ENCODE measurements around the gene TEX28.
"Not testable (repeated sequence)": the region's sequence is repeated elsewhere in the genome, so short reads cannot be mapped to it uniquely, and the experiment has no call there.

Gene TEX28

DNA sequence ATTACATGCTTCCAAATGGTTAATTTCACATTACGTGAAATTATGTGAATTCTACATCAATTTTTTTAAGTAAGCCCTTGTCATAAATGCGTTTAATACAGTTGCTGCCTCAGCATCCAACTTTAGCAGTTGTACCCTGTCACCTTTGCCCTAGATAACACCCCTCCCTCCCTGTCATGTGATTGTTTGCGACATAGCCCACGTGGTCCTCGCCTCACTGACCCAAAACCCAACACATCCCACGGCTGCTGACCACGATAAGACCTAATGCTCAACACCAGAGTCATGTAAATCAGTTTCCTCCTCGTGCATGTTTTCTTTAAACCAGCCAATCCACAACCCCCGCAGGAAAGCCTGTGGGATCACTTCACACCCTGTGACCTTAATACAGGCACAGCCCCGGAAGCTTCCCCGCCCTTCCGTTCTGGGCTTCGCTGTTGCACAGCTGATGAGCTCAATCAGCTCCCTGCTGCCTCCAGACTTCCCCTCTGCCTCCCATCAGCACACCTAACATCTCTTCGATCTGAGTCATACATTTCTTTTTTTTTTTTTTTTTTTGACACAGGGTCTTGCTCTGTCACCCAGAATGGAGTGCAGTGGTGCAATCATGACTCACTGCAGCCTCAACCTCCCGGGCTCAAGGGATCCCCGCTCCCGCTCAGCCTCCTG, 47.4 kb downstream of the TEX28 start:
- not testable (repeated sequence) for DNase-seq

DNA sequence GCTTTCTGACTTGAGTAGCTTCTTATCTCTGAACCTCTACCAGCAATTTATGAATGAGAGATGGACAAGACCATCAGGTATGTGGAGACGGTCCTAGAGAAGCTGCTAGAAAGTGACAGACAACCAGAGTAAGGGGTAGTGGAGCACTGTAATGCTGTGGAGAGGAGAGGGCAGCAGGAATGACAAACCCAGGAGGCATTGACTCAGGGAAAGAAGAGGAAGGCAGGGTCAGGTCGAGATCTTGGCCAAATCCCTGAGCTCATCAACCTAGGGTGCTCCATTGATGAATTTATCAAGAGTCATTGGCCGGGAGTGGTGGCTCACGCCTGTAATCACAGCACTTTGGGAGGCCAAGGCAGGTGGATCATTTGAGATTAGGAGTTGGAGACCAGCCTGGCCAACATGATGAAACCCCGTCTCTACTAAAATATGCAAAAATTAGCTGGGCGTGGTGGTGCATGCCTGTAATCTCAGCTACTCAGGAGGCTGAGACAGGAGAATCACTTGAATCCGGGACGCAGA, 54.9 kb downstream of the TEX28 start:
- DNase-seq: not testable (repeated sequence)

DNA sequence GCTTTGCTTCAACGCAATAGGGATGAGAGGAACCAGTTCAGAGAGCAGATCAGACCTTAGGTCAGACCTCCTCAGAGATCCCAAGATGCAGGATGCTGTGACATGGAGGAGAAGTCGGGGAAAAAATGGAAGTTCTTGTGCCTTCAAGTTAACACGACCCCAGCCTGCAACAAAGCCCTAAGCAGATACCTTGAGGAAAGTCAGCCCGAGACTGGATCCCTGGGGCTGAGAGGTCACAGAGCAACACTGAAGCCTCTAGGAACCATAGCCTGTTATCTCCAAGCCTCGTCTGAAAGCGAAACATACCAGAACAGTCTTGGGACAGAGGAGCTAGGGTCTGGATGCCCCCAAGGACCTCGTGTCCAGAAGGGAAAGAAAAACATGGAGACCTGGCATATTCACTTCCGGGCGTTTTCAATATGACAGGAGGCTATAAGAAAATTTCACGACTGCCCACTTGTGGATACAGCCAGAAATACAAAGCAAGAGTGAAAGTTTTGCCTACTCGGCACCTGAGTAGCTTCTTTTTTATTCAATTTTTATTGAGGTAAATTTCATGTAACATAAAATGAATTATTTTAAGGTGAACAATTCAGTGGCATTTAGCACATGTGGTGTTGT, 55.9 kb downstream of the TEX28 start:
- DNase-seq: not testable (repeated sequence)

- DNase-seq: not testable (repeated sequence)
Observed at GRCh38 chrX:154233620-154234019, 61.3 kb downstream of the TEX28 start.

DNA sequence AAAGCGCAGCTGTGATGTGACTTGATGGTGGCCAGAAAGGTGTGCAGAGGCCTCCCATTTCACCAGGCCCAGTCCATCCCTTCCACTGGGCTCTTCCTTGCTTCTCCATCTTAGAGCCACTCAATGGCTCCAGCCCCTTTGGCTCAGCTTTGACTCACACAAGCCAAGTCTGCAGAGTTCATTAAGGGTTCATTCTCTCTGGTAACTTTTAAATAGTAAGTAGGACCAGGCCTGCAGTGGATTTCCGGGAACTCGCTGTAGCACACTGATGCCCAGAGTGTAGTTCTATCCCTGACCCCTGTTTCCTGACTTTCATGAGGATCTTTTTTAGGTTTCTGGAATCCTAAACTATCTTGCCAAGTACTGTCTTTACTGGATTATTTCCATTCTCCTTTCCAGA, 63.5 kb downstream of the TEX28 start:
- not testable (repeated sequence) for DNase-seq

DNA sequence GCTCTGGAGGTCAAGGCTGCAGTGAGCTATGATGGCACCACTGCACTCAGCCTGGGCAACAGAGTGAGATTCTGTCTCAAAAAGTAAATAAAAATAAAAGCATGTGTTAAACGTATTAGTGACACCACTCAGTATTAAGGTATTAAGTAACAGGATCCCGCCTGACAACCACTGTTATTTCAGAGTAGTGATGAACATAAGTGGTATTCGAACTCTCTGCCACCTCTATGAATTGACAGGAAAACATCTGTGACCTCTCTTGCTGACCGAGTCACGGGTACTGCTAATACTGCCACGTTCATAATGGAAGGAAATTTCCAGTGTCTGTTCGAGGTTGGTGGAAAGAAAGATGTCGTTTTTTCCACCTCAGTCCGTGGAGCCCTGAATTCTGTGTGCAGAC, 68.2 kb downstream of the TEX28 start:
- DNase-seq: not testable (repeated sequence)

DNA sequence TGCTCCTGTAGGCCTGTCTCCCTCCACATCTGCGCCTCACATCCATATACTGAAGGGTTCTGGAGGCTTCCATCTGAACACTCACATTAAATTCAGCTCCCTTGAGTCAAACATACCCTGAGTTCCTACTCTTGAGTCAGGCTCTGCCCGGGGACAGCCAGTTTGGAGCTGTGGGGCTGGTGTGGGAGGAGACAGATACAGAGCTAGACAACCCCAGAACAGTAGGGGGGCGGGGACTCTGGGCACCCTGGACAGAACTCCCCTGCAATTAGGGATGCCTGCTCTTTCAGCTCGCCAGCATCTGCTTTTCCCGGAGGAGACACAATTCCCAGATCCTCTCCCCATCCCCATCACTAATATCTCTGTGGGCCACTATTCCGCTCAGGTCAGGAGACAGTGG, 69.6 kb downstream of the TEX28 start:
- DNase-seq: not testable (repeated sequence)
